A549 treated with AZD9567 at 1 μM for 4 hours (cell line): Measurements from ENCODE around the gene ARAP2. TPM values are rescaled to one million over a fixed set of nuclear protein-coding genes. Genes with fewer than 3 reads are reported as not detected.

Source experiments
- total RNA-seq: library from RNA; stranded (reverse); fragments of 200-300 nt; extraction: Qiagen RNA extraction; gene quantifications from 5 replicates; pipeline ENCODE4 v1.2.3, GENCODE V29; 2022; ENCODE audit not compliant: insufficient read depth

ARAP2 gene, protein sequence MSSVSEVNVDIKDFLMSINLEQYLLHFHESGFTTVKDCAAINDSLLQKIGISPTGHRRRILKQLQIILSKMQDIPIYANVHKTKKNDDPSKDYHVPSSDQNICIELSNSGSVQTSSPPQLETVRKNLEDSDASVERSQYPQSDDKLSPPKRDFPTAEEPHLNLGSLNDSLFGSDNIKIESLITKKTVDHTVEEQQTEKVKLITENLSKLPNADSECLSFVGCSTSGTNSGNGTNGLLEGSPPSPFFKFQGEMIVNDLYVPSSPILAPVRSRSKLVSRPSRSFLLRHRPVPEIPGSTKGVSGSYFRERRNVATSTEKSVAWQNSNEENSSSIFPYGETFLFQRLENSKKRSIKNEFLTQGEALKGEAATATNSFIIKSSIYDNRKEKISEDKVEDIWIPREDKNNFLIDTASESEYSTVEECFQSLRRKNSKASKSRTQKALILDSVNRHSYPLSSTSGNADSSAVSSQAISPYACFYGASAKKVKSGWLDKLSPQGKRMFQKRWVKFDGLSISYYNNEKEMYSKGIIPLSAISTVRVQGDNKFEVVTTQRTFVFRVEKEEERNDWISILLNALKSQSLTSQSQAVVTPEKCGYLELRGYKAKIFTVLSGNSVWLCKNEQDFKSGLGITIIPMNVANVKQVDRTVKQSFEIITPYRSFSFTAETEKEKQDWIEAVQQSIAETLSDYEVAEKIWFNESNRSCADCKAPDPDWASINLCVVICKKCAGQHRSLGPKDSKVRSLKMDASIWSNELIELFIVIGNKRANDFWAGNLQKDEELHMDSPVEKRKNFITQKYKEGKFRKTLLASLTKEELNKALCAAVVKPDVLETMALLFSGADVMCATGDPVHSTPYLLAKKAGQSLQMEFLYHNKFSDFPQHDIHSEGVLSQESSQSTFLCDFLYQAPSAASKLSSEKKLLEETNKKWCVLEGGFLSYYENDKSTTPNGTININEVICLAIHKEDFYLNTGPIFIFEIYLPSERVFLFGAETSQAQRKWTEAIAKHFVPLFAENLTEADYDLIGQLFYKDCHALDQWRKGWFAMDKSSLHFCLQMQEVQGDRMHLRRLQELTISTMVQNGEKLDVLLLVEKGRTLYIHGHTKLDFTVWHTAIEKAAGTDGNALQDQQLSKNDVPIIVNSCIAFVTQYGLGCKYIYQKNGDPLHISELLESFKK (N-terminal part only)
- total RNA-seq: 0.33 to 0.77 TPM (median 0.52 TPM) in 4 of 5 replicates, not detected in the other

DNA sequence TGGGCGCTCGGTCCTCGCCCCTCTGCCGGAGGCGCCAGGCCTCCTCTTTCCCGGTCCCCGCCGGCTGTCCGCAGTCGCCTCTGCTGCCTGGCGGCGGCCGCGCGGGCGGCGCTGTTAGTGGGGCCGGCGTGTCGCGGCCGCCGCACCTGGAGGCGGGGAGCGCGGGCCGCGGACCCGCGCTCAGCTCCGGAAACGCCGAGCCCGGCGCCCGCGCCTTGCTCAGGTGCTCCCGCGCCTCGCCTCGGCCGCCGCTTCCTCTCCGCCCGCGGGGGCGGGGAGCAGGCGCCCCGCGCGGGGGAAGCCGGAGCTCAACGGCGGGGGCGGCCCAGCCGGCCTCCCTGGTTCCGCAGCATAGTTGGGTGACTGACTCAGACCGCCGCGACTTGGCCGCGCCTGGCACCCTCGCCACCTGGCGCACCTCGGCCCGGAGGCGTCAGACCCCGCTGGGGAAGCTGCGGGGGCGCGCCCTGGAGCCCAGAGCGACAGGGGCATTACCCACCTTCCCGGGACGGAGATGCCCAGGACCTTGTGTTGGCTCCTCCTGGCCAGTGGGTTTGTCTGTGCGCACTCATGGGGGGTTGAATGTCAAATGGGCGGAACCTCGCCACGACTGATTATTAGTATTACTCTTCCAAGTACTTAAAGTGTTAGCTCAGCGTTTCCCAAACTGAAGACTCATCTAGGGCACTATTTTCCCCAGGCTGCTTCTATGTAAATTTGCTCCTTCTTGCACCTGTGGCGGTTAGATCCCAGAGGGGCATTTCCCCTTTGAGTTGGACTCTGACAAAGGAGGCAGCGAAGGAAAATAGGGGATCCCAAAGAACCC, at the start of gene ARAP2:
ARAP2 (minus strand) TSS at position 258 of the 826 bp plus-strand sequence. CDS start 15,028 bp downstream, outside the sequence.

DNA sequence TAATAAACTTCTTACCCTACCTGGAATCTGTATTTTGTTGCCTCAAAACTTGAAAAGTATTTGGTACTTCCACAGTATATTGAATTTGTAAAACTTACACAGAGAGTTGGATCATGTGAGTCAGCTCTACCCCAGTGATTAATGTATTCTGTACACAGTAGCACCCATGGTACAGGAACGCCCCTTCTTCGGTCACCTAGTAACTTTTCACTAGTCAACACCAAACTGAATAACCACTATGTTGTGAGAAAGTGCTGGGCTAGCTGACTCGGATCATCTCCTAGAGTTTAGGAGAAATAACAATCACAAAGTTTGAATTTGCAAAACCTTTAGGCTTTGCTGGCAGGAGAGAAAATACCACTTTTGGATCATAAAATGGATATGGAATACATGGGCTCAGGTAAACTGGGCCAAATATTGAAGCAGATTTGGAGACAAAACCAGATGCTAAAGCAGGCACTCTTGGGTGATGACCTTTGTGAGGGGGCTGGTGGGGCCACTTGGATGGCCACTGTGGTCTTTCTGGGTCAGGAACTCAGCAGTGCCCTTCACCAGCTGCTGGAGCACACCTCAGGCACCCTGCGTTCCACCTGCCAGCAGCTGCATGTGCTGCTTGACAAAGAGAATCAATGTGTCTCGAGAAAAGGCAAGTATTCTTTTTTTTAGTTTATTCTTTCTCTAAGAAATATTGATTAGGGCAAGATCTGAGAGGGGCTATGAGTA, 37.2 kb upstream of the ARAP2 start, which contains the start of gene DTHD1:
DTHD1 (plus strand) TSS at position 233 of the 723 bp plus-strand sequence; CDS start at position 376, 143 bp downstream.

Other genes with a start within 250 kb of the ARAP2 start
- not detected in 5 replicates for gene DTHD1, start 37.1 kb upstream of the ARAP2 start, total RNA-seq